Right kidney (tissue), 1 donor: Measurements from ENCODE around the gene SWSAP1.
A peak's percentile ranks its signal among the peaks of the same experiment; 100 is the strongest.
"Not testable (repeated sequence)": the region's sequence is repeated elsewhere in the genome, so short reads cannot be mapped to it uniquely, and the experiment has no call there.

Experiments
- DNase-seq: peaks from one replicate; pipeline ENCODE4 v3.0.0-alpha.2; 2016

SWSAP1 gene

GRCh38 chr19:11354102-11354501, 20.4 kb upstream of the SWSAP1 start:
- not testable (repeated sequence) for DNase-seq

DNA sequence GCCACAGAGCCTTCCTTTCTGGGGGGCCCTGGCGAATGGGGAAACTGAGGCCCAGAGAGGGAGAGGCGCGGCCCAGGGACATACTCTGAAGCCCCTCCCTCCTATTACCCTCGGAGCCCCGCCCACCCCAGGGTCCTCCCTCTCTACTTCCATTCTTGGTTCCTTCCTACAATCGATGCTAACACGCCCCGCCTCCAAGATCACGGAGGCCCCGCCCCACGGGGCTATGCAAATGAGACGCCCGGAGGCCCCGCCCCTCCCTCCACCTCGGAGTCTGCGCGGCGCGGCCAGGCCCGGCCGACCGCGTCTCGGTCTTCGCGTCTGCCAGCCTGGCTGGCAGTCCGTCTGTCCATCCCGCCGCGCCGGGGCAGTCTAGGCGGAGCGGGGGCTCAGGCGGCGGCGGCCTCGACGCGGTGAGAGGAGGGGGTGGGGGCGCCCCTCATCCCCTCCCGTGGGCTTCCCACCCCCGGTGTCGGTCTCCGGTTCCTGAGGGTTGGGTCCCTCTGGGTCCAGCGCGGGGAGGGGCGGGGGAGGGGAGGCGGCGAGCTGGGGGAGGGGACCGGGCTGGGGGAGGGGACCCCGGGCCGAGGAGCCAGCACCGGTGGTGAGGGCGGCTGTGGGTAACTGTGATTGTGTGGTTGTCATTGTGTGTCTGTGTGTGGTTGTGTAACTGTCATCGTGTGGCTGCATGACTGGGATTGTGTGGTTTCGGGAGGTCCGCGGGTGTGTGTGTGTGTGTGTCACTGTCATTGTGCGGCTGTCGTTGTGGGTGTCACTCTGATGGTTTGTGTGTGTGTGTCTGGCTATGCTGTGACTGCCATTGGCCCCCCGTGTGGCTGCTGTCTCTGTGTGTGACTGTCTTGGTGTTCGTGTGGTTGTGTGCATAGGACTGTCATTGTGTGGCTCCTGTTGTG, 19.0 kb upstream of the SWSAP1 start, which contains the start of gene PLPPR2:
TSS of gene PLPPR2 (plus strand) at position 273 of the 914 bp plus-strand sequence. CDS start 2,242 bp downstream, outside the sequence.
- peak; percentile 59 for DNase-seq

DNA sequence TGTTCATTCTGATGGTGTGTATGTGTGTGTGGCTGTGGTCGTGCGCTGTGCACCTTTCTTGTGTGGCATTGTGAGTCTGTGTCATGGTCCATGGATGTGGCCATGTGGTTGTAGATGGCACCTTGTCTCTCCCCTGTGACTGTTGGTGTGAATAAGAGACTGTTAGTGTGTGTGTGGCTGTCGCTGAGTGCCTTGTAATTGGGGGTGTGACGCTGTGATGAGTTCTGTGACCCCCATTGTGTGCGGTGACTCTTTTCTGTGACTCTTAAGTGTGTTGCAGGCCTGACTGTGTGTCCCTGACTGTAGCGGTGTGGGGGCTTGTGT, 18.4 kb upstream of the SWSAP1 start:
- no peak for DNase-seq

- DNase-seq, result no peak
Measured at GRCh38 chr19:11356676-11357550, 17.6 kb upstream of the SWSAP1 start.

- DNase-seq, result no peak
Measured at GRCh38 chr19:11359421-11359820, 15.0 kb upstream of the SWSAP1 start.

- DNase-seq, result peak; percentile 73
Measured at GRCh38 chr19:11361037-11361770, 13.3 kb upstream of the SWSAP1 start.

DNA sequence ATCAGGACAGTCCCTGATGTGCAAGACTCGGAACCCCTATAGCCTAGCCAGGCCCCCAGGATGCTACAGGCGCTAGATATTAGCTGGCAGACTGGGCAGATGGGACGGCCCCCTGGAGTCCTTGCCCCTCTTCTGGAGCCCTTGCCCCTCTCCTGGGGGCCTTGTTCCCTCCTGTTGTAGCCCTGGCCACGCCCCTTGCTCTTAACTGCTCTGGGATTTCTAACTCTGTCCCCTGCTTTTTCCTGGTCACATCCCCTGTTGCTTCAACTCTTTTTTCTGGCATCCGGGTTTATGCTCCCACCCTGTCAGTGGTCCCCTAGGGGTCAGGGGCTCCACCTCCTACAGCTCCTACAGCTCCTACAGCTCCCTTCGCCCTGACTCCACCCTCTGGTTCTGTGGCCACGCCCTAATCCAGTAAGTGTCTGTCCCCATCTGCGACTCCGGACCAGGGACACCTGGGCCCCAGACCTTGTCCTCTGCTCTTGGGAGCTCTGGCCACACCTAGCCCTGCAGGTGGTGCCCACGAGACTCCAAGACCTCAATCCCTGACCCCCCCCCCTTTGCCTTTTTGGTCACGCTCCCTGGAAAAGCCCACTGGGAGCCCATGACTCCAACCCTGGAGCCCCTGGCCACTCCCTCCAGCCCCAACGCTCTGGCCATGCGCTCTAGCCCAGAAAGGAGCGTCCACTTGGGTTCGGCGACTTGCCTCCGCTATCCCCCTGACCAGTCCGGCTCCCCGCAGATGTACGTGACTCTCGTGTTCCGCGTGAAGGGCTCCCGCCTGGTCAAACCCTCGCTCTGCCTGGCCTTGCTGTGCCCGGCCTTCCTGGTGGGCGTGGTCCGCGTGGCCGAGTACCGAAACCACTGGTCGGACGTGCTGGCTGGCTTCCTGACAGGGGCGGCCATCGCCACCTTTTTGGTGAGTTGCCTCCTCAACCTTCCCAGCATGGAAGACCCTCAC, 12.4 kb upstream of the SWSAP1 start:
- no peak for DNase-seq

DNA sequence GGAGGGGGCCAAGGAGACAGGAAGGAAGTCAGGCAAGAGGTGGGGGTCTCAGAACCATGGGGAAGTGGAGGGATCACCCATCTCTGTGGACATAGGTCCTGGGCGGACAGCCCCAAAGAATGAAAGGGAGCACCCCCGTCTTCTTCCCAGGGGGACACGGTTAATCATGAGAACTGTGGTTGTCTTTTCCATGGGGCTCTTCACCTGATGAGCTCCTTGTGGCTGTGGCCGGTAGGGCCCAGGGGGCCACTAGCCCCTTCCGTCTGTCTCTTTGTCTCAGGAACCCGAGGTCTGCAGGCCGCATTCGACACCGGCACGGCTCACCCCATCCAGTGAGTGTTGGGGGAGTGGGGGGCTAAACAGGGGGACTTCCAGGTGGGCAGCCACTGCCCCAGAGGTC, 10.6 kb upstream of the SWSAP1 start:
- no peak for DNase-seq

GRCh38 chr19:11364296-11364904, 10.1 kb upstream of the SWSAP1 start:
- no peak for DNase-seq

GRCh38 chr19:11364935-11365334, 9.5 kb upstream of the SWSAP1 start:
- no peak for DNase-seq

DNA sequence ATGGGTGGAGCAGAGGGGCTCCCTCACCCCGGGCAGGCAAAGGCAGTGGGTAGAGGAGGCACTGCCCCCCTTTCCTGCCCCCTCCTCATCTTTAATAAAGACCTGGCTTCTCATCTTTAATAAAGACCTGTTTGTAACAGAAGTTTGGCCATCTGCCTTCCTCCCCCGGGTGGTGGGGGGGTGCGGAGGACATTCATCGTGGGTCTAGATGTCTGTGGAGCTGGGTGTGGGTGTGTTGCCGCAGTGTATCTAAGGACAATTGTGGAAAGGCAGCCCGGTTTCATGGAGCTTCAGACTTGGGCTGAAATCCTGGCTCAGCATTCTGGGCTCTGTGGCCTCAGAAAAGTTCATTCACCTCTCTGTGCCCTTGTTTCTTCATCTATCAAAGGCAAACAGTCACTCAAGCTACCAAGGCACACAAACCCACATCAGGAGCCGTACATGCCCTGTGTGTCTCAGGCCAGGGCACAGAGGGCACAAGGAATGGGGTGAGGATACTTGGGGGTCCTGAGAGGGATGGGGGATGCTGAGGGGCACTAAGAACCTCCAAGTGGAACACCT, 8.8 kb upstream of the SWSAP1 start:
- no peak for DNase-seq

- no peak for DNase-seq
Measured at GRCh38 chr19:11367528-11367927, 6.9 kb upstream of the SWSAP1 start.

- no peak for DNase-seq
Measured at GRCh38 chr19:11370744-11371143, 3.7 kb upstream of the SWSAP1 start.

DNA sequence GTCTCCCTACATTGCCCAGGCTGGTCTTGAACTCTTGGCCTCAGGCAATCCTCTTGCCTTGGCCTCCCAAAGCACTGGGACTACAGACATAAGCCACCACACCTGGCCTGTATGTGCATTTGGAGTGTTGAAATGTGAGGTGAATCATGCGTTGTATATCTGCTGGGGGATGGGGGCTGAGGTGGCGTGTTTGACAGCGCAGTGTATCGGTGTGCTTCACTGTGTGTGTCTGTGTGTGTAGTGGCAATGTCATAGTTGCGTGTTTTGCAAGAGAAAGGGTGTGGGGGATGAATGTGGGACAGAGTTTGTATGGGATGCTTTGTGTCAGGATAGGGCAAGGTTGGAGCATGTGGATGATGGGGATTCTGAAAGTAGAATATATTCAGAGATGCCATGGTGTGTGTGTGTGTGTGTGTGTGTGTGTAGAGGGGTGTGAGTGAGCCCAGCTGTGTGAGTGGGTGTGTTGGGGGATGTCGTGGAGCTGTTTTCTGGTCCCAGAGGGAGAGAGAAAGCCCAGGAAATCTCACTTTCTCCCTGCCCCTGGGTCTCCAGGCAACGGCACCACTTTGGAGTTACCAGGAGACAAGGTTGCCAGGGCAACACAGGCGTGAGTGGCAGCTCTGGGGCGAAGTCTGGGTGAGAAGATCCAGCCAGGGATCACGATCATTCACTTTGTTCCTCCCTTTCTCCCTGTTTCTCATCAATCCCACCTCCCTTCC, 1.1 kb upstream of the SWSAP1 start:
- no peak for DNase-seq

GRCh38 chr19:11373885-11374432, 507 bp upstream of the SWSAP1 start:
- no peak for DNase-seq

- DNase-seq, result no peak
Measured at GRCh38 chr19:11375143-11375948, 880 bp downstream of the SWSAP1 start.

- no peak for DNase-seq
Measured at GRCh38 chr19:11377237-11377636, 2.8 kb downstream of the SWSAP1 start.

- no peak for DNase-seq
Measured at GRCh38 chr19:11377756-11378155, 3.3 kb downstream of the SWSAP1 start.
